GM23338 (cell line): ENCODE data around the gene BCAS3. TPM values are rescaled to one million over a fixed set of nuclear protein-coding genes. Genes with fewer than 3 reads are reported as not detected.

ENCODE experiments used
- ATAC-seq: fragments of 200-7000 bp; cut with Tn5 transposase; 3 replicates; pipeline ENCODE4 v1.9.1; 2020
- DNase-seq: peaks from one replicate; pipeline ENCODE4 v3.0.0-alpha.2; 2015; ENCODE audit warnings: low spot score
- H2AFZ ChIP-seq: fragments of 200-600 bp; sonication (generic); 2 replicates; pipeline ENCODE4 v1.8.0; 2016; ENCODE audit warnings: antibody characterized with exemption, mild to moderate bottlenecking, moderate library complexity
- H3F3A ChIP-seq: fragments of 200-600 bp; sonication (generic); replicated peaks from 2 replicates; pipeline ENCODE4 v1.8.0; 2017; ENCODE audit warnings: antibody characterized with exemption, mixed run types, low read depth
- H3K27ac ChIP-seq: fragments of 200-600 bp; sonication (generic); 2 replicates; pipeline ENCODE4 v1.6.1; 2016; ENCODE audit warnings: low read depth
- H3K27me3 ChIP-seq: fragments of 200-600 bp; sonication (generic); 2 replicates; pipeline ENCODE4 v1.8.0; 2016; ENCODE audit warnings: mild to moderate bottlenecking, mixed run types, moderate library complexity; ENCODE audit not compliant: insufficient read depth
- H3K36me3 ChIP-seq: fragments of 200-600 bp; sonication (generic); 2 replicates; pipeline ENCODE4 v1.8.0; 2016; ENCODE audit warnings: mild to moderate bottlenecking; ENCODE audit not compliant: insufficient read depth
- H3K4me1 ChIP-seq: fragments of 200-600 bp; sonication (generic); 2 replicates; pipeline ENCODE4 v1.8.0; 2016; ENCODE audit warnings: mild to moderate bottlenecking, moderate library complexity; ENCODE audit not compliant: insufficient read depth
- H3K4me2 ChIP-seq: fragments of 200-600 bp; sonication (generic); 2 replicates; pipeline ENCODE4 v1.7.1; 2017; ENCODE audit warnings: mixed run types
- H3K4me3 ChIP-seq: fragments of 200-600 bp; sonication (generic); 2 replicates; pipeline ENCODE4 v1.6.1; 2016; ENCODE audit warnings: mixed run types
- H3K79me2 ChIP-seq: fragments of 200-600 bp; sonication (generic); replicated peaks from 2 replicates; pipeline ENCODE4 v1.8.0; 2017; ENCODE audit warnings: mild to moderate bottlenecking; ENCODE audit not compliant: insufficient read depth
- H3K9me2 ChIP-seq: fragments of 200-600 bp; sonication (generic); 2 replicates; pipeline ENCODE4 v1.8.0; 2017; ENCODE audit not compliant: insufficient read depth
- H4K20me1 ChIP-seq: fragments of 200-600 bp; sonication (generic); replicated peaks from 2 replicates; pipeline ENCODE4 v1.8.0; 2017; ENCODE audit warnings: mild to moderate bottlenecking; ENCODE audit not compliant: insufficient read depth
- H3K27ac Mint-ChIP-seq: 2 replicates; pipeline ENCODE4 v1.8.0; 2020; ENCODE audit warnings: inconsistent platforms, mild to moderate bottlenecking, moderate library complexity, mixed read lengths
- H3K27me3 Mint-ChIP-seq: 3 replicates; pipeline ENCODE4 v1.8.0; 2022; ENCODE audit warnings: low read depth, mild to moderate bottlenecking, moderate library complexity, mixed read lengths, inconsistent platforms; ENCODE audit not compliant: insufficient read depth, poor library complexity
- H3K36me3 Mint-ChIP-seq: 3 replicates; pipeline ENCODE4 v1.8.0; 2021; ENCODE audit warnings: low read depth, mild to moderate bottlenecking, inconsistent platforms, moderate library complexity, mixed read lengths
- H3K4me1 Mint-ChIP-seq: 3 replicates; pipeline ENCODE4 v1.8.0; 2020; ENCODE audit warnings: mild to moderate bottlenecking, inconsistent platforms, mixed read lengths
- H3K4me3 Mint-ChIP-seq: 3 replicates; pipeline ENCODE4 v1.8.0; 2021; ENCODE audit warnings: moderate library complexity, mild to moderate bottlenecking, inconsistent platforms, mixed read lengths
- H3K9me3 Mint-ChIP-seq: 3 replicates; pipeline ENCODE4 v1.8.0; 2020; ENCODE audit warnings: moderate library complexity, mild to moderate bottlenecking, inconsistent platforms, mixed read lengths
- CREB1 ChIP-seq: fragments of 250-450 bp; sonication (Bioruptor Pico); IDR thresholded peaks from 2 replicates; pipeline ENCODE4 v1.5.0; 2020; ENCODE audit warnings: low read depth, mild to moderate bottlenecking, moderate library complexity
- EZH2 ChIP-seq: fragments of 200-600 bp; sonication (generic); IDR thresholded peaks from one replicate; pipeline ENCODE4 v1.8.0; 2017; ENCODE audit warnings: antibody characterized with exemption, mild to moderate bottlenecking, low read depth; ENCODE audit not compliant: unreplicated experiment
- JUNB ChIP-seq: IDR thresholded peaks from one replicate; pipeline ENCODE4 v1.6.1; 2016; ENCODE audit warnings: antibody characterized with exemption; ENCODE audit not compliant: unreplicated experiment
- NANOG ChIP-seq: IDR thresholded peaks from 2 replicates; pipeline ENCODE4 v1.6.1; 2016; ENCODE audit warnings: antibody characterized with exemption, borderline replicate concordance
- REST ChIP-seq: IDR thresholded peaks from one replicate; pipeline ENCODE4 v1.6.1; 2018; ENCODE audit warnings: antibody characterized with exemption; ENCODE audit not compliant: unreplicated experiment
- STAT1 ChIP-seq: IDR thresholded peaks from one replicate; pipeline ENCODE4 v1.6.1; 2016; ENCODE audit warnings: antibody characterized with exemption; ENCODE audit not compliant: unreplicated experiment
- ZNF331 ChIP-seq: fragments of 250-450 bp; sonication (Bioruptor Pico); IDR thresholded peaks from 2 replicates; pipeline ENCODE4 v1.5.0; 2020; ENCODE audit warnings: low read depth, mild to moderate bottlenecking, moderate library complexity
- polyA plus RNA-seq: library from polyadenylated mRNA; unstranded; fragments of >200 nt; fragmentation: Nextera tagmentation; extraction: Ambion mirVana; gene quantifications from 2 replicates; pipeline ENCODE4 v1.2.1, GENCODE V29; 2016
- total RNA-seq: library from RNA; depleted of rRNA; stranded (reverse); fragments of >200 nt; shearing (Covaris generic); gene quantifications from 2 replicates; pipeline ENCODE4 v1.2.3, GENCODE V29; 2014
- TF ChIP-seq, protein P1 (sequence below): fragments of 250-450 bp; sonication (Bioruptor Pico); IDR thresholded peaks from 2 replicates; pipeline ENCODE4 v1.5.0; 2020; ENCODE audit warnings: mild to moderate bottlenecking, moderate library complexity

Gene BCAS3
- total and polyA plus RNA-seq, 2 experiments from 2014 or later, result 8.2 to 28.0 TPM

DNA sequence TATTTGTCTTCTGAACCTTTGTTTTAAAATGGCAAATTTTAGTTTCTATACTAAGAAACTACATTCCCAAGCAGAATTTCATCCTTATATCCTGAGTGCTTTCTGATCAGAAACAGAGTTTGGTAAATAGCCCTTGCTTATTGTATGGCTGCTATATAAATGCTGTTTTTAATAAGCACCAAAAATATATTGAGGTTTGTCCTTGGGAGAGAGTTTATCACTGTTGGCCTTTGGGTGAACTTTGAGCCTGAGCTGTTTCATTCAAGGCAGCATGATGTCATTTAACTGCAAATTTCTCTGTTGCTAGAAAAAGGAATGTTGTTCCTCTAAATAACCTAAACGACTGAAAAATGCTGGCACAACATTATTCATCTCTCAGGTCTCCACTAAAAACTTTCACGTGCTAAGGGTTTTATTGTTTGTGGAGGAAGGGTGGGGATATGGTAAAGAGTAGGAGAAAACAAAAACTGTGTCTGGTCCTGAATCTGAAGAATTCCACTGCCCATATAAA lies 387.7 kb downstream of the BCAS3 start:
- Histone ChIP-seq H3F3A (no peaks in the 10 kb centered on the region), H3K27me3 (no peaks in the 10 kb centered on the region), H4K20me1 (no peaks in the 10 kb centered on the region), H3K36me3 (no peaks in the 10 kb centered on the region), H3K9me2 (no peaks in the 10 kb centered on the region), H3K79me2 (no peaks in the 10 kb centered on the region), H2AFZ (no peak overlapping the region), H3K4me2 (0 out of 2 replicates have a peak overlapping the region, but pooled peaks have one; percentile 33), H3K4me1 (peaks cover 12% of the 10 kb centered on the region), H3K27ac (no peak overlapping the region), H3K4me3 (no peak overlapping the region)
- TF ChIP-seq ZNF331 (CRISPR knock-in tag) (no peak), REST (no peak), CREB1 (CRISPR knock-in tag) (no peak), JUNB (no peak), NANOG (no peak), STAT1 (no peak), EZH2 (no peak)
- TF ChIP-seq, protein P1, sequence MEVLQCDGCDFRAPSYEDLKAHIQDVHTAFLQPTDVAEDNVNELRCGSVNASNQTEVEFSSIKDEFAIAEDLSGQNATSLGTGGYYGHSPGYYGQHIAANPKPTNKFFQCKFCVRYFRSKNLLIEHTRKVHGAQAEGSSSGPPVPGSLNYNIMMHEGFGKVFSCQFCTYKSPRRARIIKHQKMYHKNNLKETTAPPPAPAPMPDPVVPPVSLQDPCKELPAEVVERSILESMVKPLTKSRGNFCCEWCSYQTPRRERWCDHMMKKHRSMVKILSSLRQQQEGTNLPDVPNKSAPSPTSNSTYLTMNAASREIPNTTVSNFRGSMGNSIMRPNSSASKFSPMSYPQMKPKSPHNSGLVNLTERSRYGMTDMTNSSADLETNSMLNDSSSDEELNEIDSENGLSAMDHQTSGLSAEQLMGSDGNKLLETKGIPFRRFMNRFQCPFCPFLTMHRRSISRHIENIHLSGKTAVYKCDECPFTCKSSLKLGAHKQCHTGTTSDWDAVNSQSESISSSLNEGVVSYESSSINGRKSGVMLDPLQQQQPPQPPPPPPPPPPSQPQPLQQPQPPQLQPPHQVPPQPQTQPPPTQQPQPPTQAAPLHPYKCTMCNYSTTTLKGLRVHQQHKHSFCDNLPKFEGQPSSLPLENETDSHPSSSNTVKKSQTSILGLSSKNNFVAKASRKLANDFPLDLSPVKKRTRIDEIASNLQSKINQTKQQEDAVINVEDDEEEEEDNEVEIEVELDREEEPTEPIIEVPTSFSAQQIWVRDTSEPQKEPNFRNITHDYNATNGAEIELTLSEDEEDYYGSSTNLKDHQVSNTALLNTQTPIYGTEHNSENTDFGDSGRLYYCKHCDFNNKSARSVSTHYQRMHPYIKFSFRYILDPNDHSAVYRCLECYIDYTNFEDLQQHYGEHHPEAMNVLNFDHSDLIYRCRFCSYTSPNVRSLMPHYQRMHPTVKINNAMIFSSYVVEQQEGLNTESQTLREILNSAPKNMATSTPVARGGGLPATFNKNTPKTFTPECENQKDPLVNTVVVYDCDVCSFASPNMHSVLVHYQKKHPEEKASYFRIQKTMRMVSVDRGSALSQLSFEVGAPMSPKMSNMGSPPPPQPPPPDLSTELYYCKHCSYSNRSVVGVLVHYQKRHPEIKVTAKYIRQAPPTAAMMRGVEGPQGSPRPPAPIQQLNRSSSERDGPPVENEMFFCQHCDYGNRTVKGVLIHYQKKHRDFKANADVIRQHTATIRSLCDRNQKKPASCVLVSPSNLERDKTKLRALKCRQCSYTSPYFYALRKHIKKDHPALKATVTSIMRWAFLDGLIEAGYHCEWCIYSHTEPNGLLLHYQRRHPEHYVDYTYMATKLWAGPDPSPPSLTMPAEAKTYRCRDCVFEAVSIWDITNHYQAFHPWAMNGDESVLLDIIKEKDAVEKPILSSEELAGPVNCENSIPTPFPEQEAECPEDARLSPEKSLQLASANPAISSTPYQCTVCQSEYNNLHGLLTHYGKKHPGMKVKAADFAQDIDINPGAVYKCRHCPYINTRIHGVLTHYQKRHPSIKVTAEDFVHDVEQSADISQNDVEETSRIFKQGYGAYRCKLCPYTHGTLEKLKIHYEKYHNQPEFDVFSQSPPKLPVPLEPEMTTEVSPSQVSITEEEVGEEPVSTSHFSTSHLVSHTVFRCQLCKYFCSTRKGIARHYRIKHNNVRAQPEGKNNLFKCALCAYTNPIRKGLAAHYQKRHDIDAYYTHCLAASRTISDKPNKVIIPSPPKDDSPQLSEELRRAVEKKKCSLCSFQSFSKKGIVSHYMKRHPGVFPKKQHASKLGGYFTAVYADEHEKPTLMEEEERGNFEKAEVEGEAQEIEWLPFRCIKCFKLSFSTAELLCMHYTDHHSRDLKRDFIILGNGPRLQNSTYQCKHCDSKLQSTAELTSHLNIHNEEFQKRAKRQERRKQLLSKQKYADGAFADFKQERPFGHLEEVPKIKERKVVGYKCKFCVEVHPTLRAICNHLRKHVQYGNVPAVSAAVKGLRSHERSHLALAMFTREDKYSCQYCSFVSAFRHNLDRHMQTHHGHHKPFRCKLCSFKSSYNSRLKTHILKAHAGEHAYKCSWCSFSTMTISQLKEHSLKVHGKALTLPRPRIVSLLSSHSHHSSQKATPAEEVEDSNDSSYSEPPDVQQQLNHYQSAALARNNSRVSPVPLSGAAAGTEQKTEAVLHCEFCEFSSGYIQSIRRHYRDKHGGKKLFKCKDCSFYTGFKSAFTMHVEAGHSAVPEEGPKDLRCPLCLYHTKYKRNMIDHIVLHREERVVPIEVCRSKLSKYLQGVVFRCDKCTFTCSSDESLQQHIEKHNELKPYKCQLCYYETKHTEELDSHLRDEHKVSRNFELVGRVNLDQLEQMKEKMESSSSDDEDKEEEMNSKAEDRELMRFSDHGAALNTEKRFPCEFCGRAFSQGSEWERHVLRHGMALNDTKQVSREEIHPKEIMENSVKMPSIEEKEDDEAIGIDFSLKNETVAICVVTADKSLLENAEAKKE (CRISPR knock-in tag), result no peak
- no peaks in the 10 kb centered on the region for H3K9me3 Mint-ChIP-seq
- DNase-seq (peak; percentile 25), ATAC-seq (no peak; the same call in 1 of the 3 replicates)
- H3K27ac Mint-ChIP-seq, result no peak overlapping the region
- peak overlapping the region; percentile 22; the same call in 1 of the 3 replicates for H3K4me3 Mint-ChIP-seq
- H3K36me3 Mint-ChIP-seq, result no peaks in the 10 kb centered on the region
- peaks cover 3% of the 10 kb centered on the region for H3K27me3 Mint-ChIP-seq
- H3K4me1 Mint-ChIP-seq, result peaks cover 11% of the 10 kb centered on the region
